ENCODE data around the gene MAP3K5.
"Not testable (repeated sequence)": the region's sequence is repeated elsewhere in the genome, so short reads cannot be mapped to it uniquely, and the experiment has no call there.

Gene MAP3K5

GRCh38 chr6:136598048-136598447 is 194.2 kb downstream of the MAP3K5 start:
- no peak for DNase-seq

DNA sequence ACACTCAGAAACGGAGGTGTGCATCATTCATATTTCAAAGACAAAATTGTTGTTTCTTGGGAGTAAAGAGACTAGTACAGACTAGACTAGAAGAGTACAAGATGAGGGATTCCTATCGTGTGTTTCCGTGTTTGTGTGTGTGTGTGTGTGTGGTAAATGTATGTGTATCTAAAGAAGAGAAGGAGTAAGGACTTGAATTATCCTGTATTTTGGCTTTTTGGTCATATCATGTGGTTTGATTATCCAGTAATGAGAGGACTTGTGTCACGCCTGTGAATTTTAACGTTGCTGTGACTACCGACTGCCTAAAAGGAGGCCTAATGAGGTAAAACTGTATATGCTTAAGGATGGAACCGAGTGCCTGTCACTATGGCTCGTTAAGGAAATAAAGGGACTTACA is 197.6 kb downstream of the MAP3K5 start:
- DNase-seq = no peak

DNA sequence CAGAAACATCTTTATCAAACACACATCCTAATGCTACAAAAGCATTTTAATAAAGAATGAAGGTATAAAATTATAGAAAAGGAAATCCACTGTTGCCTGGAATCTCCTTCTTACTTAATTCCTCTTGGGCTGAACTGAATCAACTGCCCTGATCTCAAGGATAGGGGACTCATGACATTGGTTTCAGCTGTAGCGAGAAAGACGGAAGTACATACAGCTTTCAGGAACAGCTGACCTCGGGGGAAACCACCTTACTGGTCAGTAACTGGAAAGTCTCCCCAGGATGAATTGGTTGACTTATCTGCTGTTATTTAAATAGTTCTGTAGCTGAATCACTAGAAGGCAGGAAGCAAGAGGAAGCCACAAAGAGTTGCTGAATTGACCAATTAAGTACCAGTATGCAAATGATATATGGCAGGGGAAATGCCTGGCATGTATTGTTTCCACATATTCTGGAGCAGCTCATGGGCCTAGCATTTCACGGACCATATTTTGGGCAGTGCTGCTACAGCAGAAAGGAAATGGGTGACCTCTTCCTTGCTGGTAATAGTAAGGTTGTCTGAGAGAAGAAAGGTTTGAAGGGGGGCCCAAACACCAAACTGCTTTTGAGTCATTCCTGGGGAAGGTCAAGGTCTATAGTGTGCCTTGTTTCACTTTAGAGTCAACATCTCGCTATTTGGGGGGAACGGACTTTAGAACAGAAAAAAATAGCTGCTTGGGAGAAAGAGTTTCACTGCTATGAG is 198.4 kb downstream of the MAP3K5 start:
- DNase-seq = peak; percentile 93 to 100

GRCh38 chr6:136592930-136593673 is 199.2 kb downstream of the MAP3K5 start:
- DNase-seq = peak; percentile 92 to 99

DNA sequence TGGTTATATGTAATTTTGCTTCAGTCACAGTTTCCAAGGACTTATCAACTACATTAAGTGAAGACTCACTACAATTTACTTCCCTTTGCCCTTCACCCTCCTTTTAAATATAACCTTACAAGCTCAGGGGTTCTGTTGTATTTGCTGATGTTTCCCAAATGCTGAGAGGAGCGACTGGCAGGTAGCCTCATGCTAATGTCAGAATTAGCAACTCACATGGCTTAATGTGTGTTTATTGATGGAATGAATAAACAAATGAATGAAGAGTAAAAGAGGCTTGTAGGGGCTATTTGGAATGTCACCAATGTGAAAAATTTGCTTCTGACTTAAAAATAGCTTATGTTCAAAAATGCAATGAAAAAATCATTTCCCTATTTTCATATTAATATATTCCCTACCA is 200.7 kb downstream of the MAP3K5 start:
- DNase-seq = no peak

DNA sequence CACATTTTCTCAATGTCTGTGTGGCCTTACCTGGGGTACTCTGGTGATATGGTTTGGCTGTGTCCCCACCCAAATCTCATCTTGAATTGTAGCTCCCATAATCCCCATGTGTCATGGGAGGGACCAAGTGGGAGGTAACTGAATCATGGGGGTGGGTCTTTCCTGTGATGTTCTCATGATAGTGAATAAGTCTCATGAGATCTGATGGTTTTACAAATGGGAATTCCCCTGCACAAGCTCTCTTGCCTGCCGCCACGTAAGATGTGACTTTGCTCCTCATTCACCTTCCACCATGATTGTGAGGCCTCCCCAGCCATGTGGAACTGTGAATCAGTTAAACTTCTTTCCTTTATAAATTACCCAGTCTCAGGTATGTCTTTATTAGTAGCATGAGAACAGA is 201.4 kb downstream of the MAP3K5 start:
- peak in 1 of 2 donors; percentile 55 for DNase-seq

DNA sequence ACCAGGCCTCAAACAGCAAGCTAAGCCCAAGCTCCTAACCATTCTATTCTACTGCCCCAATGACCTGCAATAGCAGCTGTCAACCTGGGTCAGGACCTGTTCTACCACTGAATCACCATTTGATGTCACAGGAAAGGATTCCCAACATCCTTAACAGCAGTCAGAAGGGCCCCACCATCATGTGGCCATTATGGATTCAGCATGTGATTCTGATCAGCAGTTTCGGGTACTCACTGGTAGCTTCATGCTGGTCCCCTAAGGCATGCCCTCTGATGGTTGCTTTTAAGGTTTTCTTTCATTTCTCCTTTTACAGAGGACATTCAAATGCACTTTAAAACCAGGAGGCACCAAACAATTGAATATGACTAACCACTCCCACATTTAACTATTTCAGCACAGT is 204.8 kb downstream of the MAP3K5 start:
- DNase-seq = peak in 1 of 2 donors; percentile 53

DNA sequence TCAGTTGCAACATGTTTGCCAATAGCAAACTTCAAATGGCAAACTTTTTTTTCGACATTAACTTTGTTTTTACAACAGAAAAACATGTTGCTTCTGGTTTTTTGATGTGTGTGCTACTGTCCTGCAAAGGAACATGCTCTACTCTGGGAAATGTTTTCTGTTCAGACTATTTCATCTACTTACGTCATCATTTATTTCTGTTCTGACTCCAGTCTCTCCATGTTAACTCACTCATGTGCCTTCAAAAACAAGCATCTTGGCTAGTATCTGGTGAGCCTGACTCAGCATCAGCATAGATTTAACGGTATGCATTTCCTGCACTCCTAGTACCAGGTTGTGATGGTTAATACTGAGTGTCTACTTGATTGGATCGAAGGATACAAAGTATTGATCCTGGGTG is 206.0 kb downstream of the MAP3K5 start:
- peak in 1 of 2 donors; percentile 30 for DNase-seq

DNA sequence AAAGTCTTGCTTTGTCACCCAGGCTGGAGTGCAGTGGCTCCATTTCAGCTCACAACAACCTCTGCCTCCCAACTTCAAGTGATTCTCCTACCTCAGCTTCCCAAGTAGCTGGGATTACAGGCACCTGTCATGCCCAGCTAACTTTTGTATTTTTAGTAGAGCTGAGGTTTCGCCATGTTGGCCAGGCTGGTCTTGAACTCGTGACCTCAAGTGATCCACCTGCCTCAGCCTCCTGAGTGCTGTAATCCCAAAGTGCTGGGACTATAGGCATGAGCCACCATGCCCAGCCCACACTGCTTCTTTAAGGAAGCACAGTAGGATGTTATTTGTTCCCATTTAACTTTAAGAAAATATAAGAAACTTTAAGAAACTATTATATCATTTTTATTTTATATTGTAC is 206.8 kb downstream of the MAP3K5 start:
- DNase-seq = not testable (repeated sequence)

DNA sequence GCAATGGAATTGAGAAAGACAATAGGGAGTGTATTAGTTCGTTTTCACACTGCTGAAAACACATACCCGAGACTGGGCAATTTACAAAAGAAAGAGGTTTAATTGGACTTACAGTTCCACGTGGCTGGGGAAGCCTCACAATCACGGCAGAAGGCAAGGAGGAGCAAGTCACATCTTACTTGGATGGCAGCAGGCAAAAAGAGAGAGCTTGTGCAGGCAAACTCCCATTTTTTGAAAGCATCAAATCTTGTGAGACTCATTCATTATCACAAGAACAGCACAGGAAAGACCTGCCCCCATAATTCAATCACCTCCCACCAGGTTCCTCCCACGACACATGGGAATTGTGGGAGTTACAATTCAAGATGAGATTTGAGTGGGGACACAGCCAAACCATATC is 208.0 kb downstream of the MAP3K5 start:
- DNase-seq = not testable (repeated sequence)

GRCh38 chr6:136582711-136583471 is 209.4 kb downstream of the MAP3K5 start:
- DNase-seq = peak; percentile 85 to 90

DNA sequence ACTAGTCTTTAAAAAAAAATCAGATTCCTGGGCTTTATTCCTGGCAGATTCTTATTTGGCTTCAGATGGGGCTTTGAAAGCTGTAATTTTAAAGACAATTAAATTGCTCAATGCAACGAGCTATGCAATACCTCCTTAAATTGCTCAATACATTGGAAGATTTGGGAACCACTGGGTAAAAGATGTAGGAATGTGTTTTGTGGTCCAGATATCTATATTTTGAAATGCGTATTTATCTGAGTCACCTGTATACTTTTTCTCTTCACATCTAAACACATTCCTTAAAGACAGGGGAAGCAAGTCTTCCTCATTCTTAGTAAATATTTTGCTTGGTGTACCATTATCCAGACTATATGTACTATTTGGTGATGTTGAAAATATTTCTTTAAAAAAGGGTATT is 212.5 kb downstream of the MAP3K5 start:
- DNase-seq = no peak

- DNase-seq = no peak
Measured at GRCh38 chr6:136576821-136577220, 215.5 kb downstream of the MAP3K5 start.

DNA sequence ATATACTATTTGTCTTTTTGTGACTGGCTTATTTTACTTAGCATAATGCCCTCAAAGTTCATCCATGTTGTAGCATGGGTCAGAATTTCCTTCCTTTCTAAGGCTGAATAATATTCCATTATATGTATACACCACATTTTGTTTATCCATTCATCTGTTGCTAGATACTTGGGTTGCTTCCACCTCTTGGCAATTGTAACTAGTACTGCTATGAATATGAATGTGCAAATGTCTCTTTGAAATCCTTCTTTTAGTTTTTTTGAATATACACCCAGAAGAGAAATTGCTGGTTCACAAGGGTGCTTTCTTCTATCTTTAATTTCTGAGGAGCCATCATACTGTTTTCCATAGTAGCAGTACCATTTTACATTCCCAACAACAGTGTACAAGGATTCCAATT is 220.8 kb downstream of the MAP3K5 start:
- no peak for DNase-seq

DNA sequence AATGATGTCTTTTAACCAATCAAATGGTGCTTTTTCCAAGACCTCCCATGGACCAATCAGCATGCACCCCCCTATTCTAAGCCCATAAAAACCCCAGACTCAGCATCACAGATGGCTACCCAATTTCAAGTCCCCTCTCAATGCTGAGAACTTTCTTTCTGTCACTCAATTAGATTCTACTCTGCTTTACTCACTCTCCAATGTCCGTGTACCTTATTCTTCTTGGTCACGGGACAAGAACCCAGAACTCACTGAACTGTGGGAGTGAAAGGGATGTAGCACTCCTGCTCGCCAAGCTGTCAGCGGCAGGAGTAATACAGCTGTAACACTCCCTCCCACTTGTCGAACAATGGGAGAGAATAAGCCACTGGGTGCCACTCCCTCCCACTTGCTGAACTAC is 221.2 kb downstream of the MAP3K5 start:
- no peak for DNase-seq

GRCh38 chr6:136568129-136568528 is 224.1 kb downstream of the MAP3K5 start:
- no peak for DNase-seq

DNA sequence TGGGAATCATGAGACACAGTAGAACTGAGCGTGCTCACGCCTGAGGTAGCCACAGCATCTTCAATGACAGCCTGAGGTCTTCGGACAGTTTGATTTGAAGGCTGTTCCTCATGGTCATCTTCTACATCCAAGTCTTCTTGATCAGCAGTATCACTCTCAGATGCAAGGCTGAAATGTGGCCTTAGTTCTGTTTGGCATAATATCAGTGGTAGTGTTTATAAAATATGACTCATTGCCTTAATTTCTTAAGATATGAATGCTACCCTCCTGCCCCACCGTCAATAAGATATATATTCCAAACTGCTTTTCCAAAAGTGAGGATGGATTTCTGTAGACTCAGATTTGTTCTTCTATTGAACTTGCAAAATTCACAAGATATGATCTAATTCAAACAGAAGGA is 224.6 kb downstream of the MAP3K5 start:
- DNase-seq = no peak

DNA sequence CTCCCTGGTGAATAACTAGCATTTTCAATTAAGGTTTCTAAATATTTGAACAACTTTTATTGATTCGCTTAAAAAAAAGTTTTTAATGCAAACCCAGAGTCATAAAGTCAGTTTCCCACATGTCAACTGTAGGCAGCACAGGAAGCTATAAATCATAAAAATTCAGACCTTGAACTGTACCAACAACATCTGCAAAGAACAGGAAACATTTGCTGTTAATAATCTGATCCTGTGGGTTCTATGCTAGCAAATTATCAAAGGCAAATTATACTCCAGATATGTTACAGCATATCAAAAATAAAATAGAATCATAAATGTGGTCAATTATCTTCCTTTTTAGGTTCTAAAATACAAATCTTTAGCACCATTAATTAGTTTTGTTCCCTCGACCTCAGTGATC is 225.4 kb downstream of the MAP3K5 start:
- no peak for DNase-seq

DNA sequence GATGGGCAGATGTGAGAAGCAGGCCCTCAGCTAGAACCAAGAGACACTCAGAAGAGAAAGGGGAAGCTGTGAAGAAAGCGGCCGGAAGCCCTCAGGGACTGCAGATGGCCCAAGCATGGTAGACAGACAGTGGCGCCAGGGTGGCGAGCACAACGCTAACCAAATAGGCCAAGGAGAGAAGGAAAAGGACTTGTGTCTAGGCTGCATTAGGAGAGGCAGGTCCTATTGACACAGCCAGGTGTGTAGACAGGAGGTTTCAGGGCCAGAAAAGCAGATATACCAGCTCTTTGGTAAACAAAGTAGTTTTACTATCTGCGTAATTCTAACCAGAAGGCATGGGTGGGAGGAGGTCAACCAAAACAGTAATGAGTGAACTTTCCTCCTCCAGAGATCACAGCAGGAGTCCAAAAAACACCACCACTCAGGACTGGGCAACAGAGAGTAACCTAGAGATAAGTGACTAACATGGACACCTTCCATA is 226.2 kb downstream of the MAP3K5 start:
- peak; percentile 22 to 41 for DNase-seq

DNA sequence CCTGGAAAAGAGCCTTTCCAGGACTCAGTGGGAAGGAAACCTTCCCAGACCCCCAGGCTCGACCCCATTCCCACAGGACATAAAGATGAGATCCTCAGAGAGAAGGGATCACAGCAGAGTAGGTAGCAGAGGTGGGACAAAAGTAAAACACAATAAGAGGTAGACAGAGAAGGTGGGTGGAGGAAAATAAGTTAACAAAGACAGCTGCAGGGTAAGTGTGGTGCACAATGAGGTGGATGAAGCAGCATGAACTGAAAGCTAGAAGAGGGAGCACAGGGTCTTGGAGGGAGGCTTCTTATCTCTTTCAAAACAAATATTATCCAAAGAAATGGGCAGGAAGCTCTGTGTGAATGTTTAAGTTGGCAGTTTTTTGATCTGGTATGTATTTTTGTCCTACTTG is 228.1 kb downstream of the MAP3K5 start:
- DNase-seq = no peak

GRCh38 chr6:136563386-136564152 is 228.7 kb downstream of the MAP3K5 start:
- no peak for DNase-seq

DNA sequence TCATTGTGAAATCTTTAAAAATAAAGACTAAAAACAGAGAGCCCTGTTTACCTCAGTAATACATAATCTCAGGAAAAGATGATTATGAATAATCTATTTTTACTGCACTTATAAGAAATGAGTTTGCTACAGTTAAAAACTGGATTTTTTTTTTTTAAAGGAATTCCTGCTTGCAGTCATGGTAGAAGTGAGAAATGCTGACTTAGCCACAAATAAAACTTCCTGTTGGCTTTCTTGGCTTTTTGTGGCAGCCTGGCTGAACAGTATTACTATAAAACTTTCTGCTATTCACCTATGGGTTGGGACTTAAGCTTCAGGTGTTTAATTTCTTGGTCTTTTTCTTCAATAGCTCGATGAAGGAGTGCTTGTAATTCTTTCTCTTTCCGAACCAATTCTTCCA is 230.1 kb downstream of the MAP3K5 start:
- no peak for DNase-seq

Data from inflammatory macrophage treated with lipopolysaccharide for 1 hour (primary cell).